ENCODE measurements around the gene LRRC55. TPM values are rescaled to one million over a fixed set of nuclear protein-coding genes. Genes with fewer than 3 reads are reported as not detected.

Gene LRRC55
- total RNA-seq, 4 donors from 2014 or later = 0.14 to 0.16 TPM; not detected in 2

DNA sequence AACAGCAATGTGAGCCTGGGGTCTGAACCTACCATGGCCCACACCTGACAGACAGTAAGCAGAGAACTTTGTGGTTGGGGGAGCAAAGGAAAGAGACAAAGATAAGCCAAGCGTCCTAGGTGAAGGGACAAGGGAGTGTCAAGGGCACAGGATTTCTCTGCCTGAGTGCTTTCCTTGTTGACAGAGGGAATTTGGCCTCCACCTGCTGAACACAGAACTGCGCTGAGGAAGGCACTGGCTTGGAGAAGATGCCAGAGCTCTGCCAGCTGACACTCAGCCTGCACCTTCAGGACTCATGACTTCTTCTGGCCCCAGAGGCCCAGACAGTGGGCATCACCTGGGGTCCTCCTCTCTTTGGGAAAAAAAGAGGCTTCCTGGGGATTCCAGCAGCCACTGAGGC lies 789 bp upstream of the LRRC55 start:
- in situ Hi-C loops (cut with MboI; ENCODE audit: low pct_ligation_motif_present in 1 of 4, low pct_unique_long_range_greater_than_20kb in 1 of 4, low sequenced_read_pairs in 3 of 4) = no loop called here
- WGBS, 2 donors (ENCODE audit: low coverage in 1 of 2) = 33 to 43% methylated on average over 1 to 2 of the region's 2 CpGs
- intact Hi-C loops (cut with DNase I; ENCODE audit: low total_unique reads) = no loop called here
- no peak for TF ChIP-seq EP300 (IDR thresholded peaks at IDR 0.05; ENCODE audit: low read depth)
- TF ChIP-seq POLR2AphosphoS5 (IDR thresholded peaks at IDR 0.05) = no peak
- TF ChIP-seq, protein P1, sequence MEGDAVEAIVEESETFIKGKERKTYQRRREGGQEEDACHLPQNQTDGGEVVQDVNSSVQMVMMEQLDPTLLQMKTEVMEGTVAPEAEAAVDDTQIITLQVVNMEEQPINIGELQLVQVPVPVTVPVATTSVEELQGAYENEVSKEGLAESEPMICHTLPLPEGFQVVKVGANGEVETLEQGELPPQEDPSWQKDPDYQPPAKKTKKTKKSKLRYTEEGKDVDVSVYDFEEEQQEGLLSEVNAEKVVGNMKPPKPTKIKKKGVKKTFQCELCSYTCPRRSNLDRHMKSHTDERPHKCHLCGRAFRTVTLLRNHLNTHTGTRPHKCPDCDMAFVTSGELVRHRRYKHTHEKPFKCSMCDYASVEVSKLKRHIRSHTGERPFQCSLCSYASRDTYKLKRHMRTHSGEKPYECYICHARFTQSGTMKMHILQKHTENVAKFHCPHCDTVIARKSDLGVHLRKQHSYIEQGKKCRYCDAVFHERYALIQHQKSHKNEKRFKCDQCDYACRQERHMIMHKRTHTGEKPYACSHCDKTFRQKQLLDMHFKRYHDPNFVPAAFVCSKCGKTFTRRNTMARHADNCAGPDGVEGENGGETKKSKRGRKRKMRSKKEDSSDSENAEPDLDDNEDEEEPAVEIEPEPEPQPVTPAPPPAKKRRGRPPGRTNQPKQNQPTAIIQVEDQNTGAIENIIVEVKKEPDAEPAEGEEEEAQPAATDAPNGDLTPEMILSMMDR (IDR thresholded peaks at IDR 0.05) = no peak
- TF ChIP-seq POLR2A (IDR thresholded peaks at IDR 0.05) = no peak
- no peaks in the 10 kb centered on the region for H3K9me3 ChIP-seq
- no peak overlapping the region for H3K27ac ChIP-seq
- H3K36me3 ChIP-seq = no peaks in the 10 kb centered on the region
- H3K27me3 ChIP-seq = peaks cover 29% of the 10 kb centered on the region
- DNase-seq = no peak
- H3K4me1 ChIP-seq = peaks cover 0 to 5% (median 0%) of the 10 kb centered on the region in 4 donors
- H3K4me3 ChIP-seq = no peak overlapping the region

DNA sequence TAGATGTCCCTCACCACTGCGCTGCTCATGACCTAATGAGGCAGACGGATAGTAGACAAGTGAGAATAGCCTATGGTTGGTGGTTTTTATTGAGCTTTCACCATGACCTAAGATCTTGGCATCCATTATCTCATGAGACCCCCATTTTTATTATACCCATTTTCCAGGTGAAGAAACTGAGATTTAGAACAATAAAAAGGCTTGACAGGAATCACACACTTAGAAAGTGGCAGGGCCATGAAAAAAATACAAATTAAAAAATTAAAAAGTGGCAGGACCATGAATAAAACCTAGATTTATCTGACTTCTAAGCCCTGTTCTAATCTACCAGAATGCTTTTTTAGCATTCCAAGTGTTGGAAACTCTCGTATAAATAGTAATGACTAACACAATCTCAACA lies 1.1 kb downstream of the LRRC55 start:
- no peak for DNase-seq
- Histone ChIP-seq H3K9me3 (no peaks in the 10 kb centered on the region), H3K27me3 (peaks cover 29% of the 10 kb centered on the region), H3K27ac (no peak overlapping the region), H3K36me3 (no peaks in the 10 kb centered on the region), H3K4me1 (peaks cover 0 to 5% (median 0%) of the 10 kb centered on the region in 4 donors), H3K4me3 (no peak overlapping the region)
- intact Hi-C loops (cut with DNase I; ENCODE audit: low total_unique reads) = no loop called here
- in situ Hi-C loops (cut with MboI; ENCODE audit: low pct_ligation_motif_present in 1 of 4, low pct_unique_long_range_greater_than_20kb in 1 of 4, low sequenced_read_pairs in 3 of 4) = no loop called here
- TF ChIP-seq, protein P1 (IDR thresholded peaks at IDR 0.05) = no peak
- TF ChIP-seq POLR2AphosphoS5 (IDR thresholded peaks at IDR 0.05) (no peak), EP300 (IDR thresholded peaks at IDR 0.05; ENCODE audit: low read depth) (no peak), POLR2A (IDR thresholded peaks at IDR 0.05) (no peak)
- WGBS, 2 donors (ENCODE audit: low coverage in 1 of 2) = 79 to 86% methylated on average over 3 of the region's 3 CpGs

DNA sequence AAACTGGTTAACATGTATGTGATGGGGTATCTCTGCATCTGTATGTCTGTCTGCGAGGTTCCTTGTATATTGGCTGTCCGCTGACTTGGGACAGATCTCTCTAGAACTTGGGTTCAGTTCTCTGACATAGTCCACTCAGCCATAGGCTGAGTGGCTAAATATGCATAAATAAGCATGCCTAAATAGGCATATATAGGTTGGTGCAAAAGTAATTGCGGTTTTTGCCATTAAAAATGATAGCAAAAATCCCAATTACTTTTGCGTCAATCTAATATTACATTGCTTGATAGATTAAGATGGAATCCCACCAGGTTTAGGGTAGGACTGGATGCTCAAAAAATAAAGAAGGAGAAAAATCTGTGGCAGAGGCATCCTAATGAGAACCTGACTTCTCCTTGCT lies 8.8 kb downstream of the LRRC55 start:
- H3K27ac ChIP-seq = no peak overlapping the region
- no peak overlapping the region for H3K4me3 ChIP-seq
- no peak for TF ChIP-seq EP300 (IDR thresholded peaks at IDR 0.05; ENCODE audit: low read depth)
- no peak for TF ChIP-seq POLR2A (IDR thresholded peaks at IDR 0.05)
- no peak for TF ChIP-seq POLR2AphosphoS5 (IDR thresholded peaks at IDR 0.05)
- H3K36me3 ChIP-seq = no peaks in the 10 kb centered on the region
- intact Hi-C loops (cut with DNase I; ENCODE audit: low total_unique reads) (no loop called here), in situ Hi-C loops (cut with MboI; ENCODE audit: low pct_ligation_motif_present in 1 of 4, low pct_unique_long_range_greater_than_20kb in 1 of 4, low sequenced_read_pairs in 3 of 4) (no loop called here)
- WGBS, 2 donors (ENCODE audit: low coverage in 1 of 2) = 93 to 96% methylated on average over 4 of the region's 4 CpGs
- no peak for DNase-seq
- no peaks in the 10 kb centered on the region for H3K4me1 ChIP-seq
- H3K27me3 ChIP-seq = no peaks in the 10 kb centered on the region
- no peaks in the 10 kb centered on the region for H3K9me3 ChIP-seq

DNA sequence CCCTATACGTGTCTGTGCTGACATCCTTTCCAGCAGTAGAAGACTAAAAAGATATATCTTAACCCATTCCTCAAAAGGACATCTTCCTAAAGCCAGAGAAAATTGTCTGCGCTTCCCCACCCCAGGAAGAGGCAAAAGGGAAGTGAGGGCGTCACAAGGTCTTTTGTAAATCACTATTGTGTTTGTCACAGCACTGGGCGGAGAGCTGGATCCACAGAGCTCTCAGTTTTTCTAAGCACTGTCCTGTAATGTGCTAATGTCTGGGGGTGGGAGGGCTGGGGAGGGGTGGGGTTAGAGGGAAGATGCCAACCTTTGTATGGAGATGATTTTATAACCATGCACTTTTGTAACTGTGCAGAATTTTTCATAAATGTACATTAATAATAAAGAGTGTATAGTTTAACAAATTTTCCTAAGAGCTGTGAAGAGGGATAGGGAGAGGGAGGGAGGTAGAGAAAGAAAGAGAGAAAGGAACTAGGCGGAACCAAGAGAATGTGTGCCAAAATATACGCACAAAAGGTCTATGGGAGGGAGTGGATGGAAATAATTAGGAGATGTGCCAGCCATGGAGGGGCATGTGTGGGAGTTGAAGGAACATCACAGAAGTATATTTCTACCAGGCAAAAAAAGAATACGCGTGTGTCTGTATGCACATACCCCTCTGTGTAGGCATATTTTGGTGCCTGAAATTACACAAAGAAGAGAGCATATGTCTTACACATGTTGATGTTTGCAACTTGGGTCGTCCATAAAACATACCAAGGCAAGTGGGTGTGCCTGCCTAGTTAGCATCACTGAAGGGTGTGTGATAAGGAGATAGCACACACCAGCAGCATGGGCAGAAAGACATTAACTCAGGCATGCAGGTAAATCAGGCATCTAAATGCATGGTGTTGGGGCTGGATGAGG lies 9.8 kb downstream of the LRRC55 start:
- WGBS, 2 donors (ENCODE audit: low coverage in 1 of 2) = 79% methylated on average over 6 to 9 of the region's 9 CpGs
- Histone ChIP-seq H3K4me1 (no peaks in the 10 kb centered on the region), H3K4me3 (no peak overlapping the region), H3K27ac (no peak overlapping the region), H3K27me3 (no peaks in the 10 kb centered on the region), H3K9me3 (no peaks in the 10 kb centered on the region), H3K36me3 (no peaks in the 10 kb centered on the region)
- DNase-seq = no peak
- TF ChIP-seq, protein P1 (IDR thresholded peaks at IDR 0.05) = no peak
- TF ChIP-seq POLR2A (IDR thresholded peaks at IDR 0.05) = no peak
- TF ChIP-seq EP300 (IDR thresholded peaks at IDR 0.05; ENCODE audit: low read depth) = no peak
- TF ChIP-seq POLR2AphosphoS5 (IDR thresholded peaks at IDR 0.05) = no peak
- intact Hi-C loops (cut with DNase I; ENCODE audit: low total_unique reads) (no loop called here), in situ Hi-C loops (cut with MboI; ENCODE audit: low pct_ligation_motif_present in 1 of 4, low pct_unique_long_range_greater_than_20kb in 1 of 4, low sequenced_read_pairs in 3 of 4) (no loop called here)

Data from transverse colon (tissue), 4 donors.